A549 (cell line): ENCODE data around the gene CABP2. TPM values are rescaled to one million over a fixed set of nuclear protein-coding genes. Genes with fewer than 3 reads are reported as not detected.

Source experiments
- ATAC-seq, 2 experiments: fragments of 200-7000 bp in 1 of 2; fragments of >200 bp in 1 of 2; cut with Nextera tagmentation in 1 of 2; cut with Tn5 transposase in 1 of 2; 3 replicates each; pipeline versions ENCODE4 v1.8.0 to v1.9.1; 2018 to 2020; ENCODE audit warnings: mild to moderate bottlenecking in 1 of 2, moderate library complexity in 1 of 2
- CTCF ChIA-PET: fragments of 300-600 bp; sonication (Branson Sonifier 250); formaldehyde crosslinking; extraction: SDS; loops from one replicate; lab custom pipeline; 2021; ENCODE audit warnings: antibody characterized with exemption, inconsistent platforms; lab: Yijun Ruan, JAX
- POLR2A ChIA-PET: fragments of 350-600 bp; formaldehyde crosslinking; extraction: SDS; loops from one replicate; lab custom pipeline; 2021; ENCODE audit warnings: antibody characterized with exemption, inconsistent platforms; lab: Yijun Ruan, JAX
- DNase-seq, 2 experiments: peaks; one replicate each; pipeline versions ENCODE4 v3.0.0 to v3.0.0-alpha.2; 2011 to 2016; ENCODE audit warnings: low read depth in 1 of 2, low spot score in 1 of 2
- FAIRE-seq: peaks from 2 replicates; lab custom pipeline; 2011; peaks lifted over from hg19 to GRCh38; lab: Jason Lieb, UNC
- H3K27ac ChIP-seq, 2 experiments: fragments of >200 bp; sonication (Bioruptor Twin); formaldehyde crosslinking; 3 replicates each; pipeline ENCODE4 v1.5.1; 2016 to 2017
- H3K4me1 ChIP-seq: fragments of >200 bp; sonication (Bioruptor Twin); formaldehyde crosslinking; 3 replicates; pipeline ENCODE4 v1.6.1; 2016
- H3K4me2 ChIP-seq: fragments of >200 bp; sonication (Bioruptor Twin); formaldehyde crosslinking; 3 replicates; pipeline ENCODE4 v1.6.1; 2016
- H3K4me3 ChIP-seq: fragments of >200 bp; sonication (Bioruptor Twin); formaldehyde crosslinking; 3 replicates; pipeline ENCODE4 v1.5.1; 2016
- H3K9me3 ChIP-seq: fragments of >200 bp; sonication (Bioruptor Twin); formaldehyde crosslinking; 3 replicates; pipeline ENCODE4 v1.6.1; 2016
- ATOH8 ChIP-seq: fragments of 250-450 bp; sonication (Bioruptor Pico); IDR thresholded peaks from 2 replicates; pipeline ENCODE4 v1.5.0; 2020; ENCODE audit warnings: low read depth, mild to moderate bottlenecking, moderate library complexity
- BCL3 ChIP-seq: fragments of >200 bp; sonication (Bioruptor Twin); formaldehyde crosslinking; IDR thresholded peaks from 3 replicates; pipeline ENCODE4 v1.6.1; 2016
- CBX2 ChIP-seq: fragments of 200-600 bp; sonication (generic); IDR thresholded peaks from 2 replicates; pipeline ENCODE4 v1.6.1; 2016; ENCODE audit warnings: low read depth, mild to moderate bottlenecking, borderline replicate concordance
- CBX8 ChIP-seq: fragments of 200-600 bp; sonication (generic); IDR thresholded peaks from 2 replicates; pipeline ENCODE4 v1.6.1; 2016
- CHD4 ChIP-seq: fragments of 200-600 bp; sonication (generic); IDR thresholded peaks from 2 replicates; pipeline ENCODE4 v1.6.1; 2016; ENCODE audit warnings: antibody characterized with exemption, mild to moderate bottlenecking, borderline replicate concordance
- ESRRA ChIP-seq: fragments of 150-350 bp; IDR thresholded peaks from 2 replicates; pipeline ENCODE4 v1.6.1; 2014; ENCODE audit warnings: mild to moderate bottlenecking, low read length, borderline replicate concordance
- FOXS1 ChIP-seq: fragments of 250-450 bp; sonication (Bioruptor Pico); IDR thresholded peaks from 2 replicates; pipeline ENCODE4 v1.5.0; 2020; ENCODE audit warnings: mild to moderate bottlenecking, moderate library complexity
- GATA3 ChIP-seq: IDR thresholded peaks from 2 replicates; pipeline ENCODE4 v1.6.1; 2012; ENCODE audit warnings: borderline replicate concordance
- HOXB5 ChIP-seq: fragments of 250-450 bp; sonication (Bioruptor Pico); IDR thresholded peaks from 2 replicates; pipeline ENCODE4 v1.5.0; 2020; ENCODE audit warnings: mild to moderate bottlenecking, moderate library complexity
- KDM5A ChIP-seq: fragments of 200-600 bp; sonication (generic); IDR thresholded peaks from 2 replicates; pipeline ENCODE4 v1.6.1; 2016; ENCODE audit warnings: antibody characterized with exemption, mild to moderate bottlenecking
- MAFK ChIP-seq: fragments of 450-650 bp; IDR thresholded peaks from 2 replicates; pipeline ENCODE4 v1.6.1; 2014; ENCODE audit not compliant: partially characterized antibody
- MAZ ChIP-seq: fragments of 150-350 bp; IDR thresholded peaks from 2 replicates; pipeline ENCODE4 v1.6.1; 2014; ENCODE audit warnings: antibody characterized with exemption, low read depth, low read length, borderline replicate concordance
- MYC ChIP-seq: IDR thresholded peaks from 2 replicates; pipeline ENCODE4 v1.6.1; 2012; ENCODE audit warnings: mild to moderate bottlenecking, inconsistent platforms, low read length, improper control_type of control experiment, borderline replicate concordance
- NFE2L2 ChIP-seq: fragments of 150-350 bp; conservative IDR thresholded peaks from 2 replicates; pipeline ENCODE4 v1.6.1; 2014; ENCODE audit warnings: low read length
- NR3C1 ChIP-seq: fragments of >200 bp; sonication (Bioruptor Twin); formaldehyde crosslinking; IDR thresholded peaks from 3 replicates; pipeline ENCODE4 v1.6.1; 2017
- POLR2AphosphoS2 ChIP-seq: conservative IDR thresholded peaks from 2 replicates; pipeline ENCODE4 v1.6.1; 2012; ENCODE audit warnings: low read length, improper control_type of control experiment, inconsistent platforms
- RAD21 ChIP-seq, 2 experiments: fragments of >200 bp in 1 of 2; sonication (Bioruptor Twin) in 1 of 2; formaldehyde crosslinking in 1 of 2; IDR thresholded peaks in 1 of 2; conservative IDR thresholded peaks in 1 of 2; 2 replicates in 1 of 2; 3 replicates in 1 of 2; pipeline ENCODE4 v1.6.1; 2012 to 2018; ENCODE audit warnings: inconsistent platforms in 1 of 2
- RNF2 ChIP-seq: fragments of 200-600 bp; sonication (generic); IDR thresholded peaks from 2 replicates; pipeline ENCODE4 v1.6.1; 2016; ENCODE audit warnings: low read depth, mild to moderate bottlenecking, antibody characterized with exemption, moderate library complexity, borderline replicate concordance
- SMC3 ChIP-seq: fragments of >200 bp; sonication (Bioruptor Twin); formaldehyde crosslinking; IDR thresholded peaks from 3 replicates; pipeline ENCODE4 v1.6.1; 2018; ENCODE audit warnings: inconsistent platforms
- TFCP2L1 ChIP-seq: fragments of 250-450 bp; sonication (Bioruptor Pico); IDR thresholded peaks from 2 replicates; pipeline ENCODE4 v1.5.0; 2021; ENCODE audit warnings: mild to moderate bottlenecking
- ZC3H11A ChIP-seq: fragments of 450-650 bp; IDR thresholded peaks from 2 replicates; pipeline ENCODE4 v1.6.1; 2014; ENCODE audit warnings: antibody characterized with exemption, mild to moderate bottlenecking
- ZNF302 ChIP-seq: fragments of 250-450 bp; sonication (Bioruptor Pico); IDR thresholded peaks from 2 replicates; pipeline ENCODE4 v1.9.0; 2021; ENCODE audit warnings: inconsistent platforms, mild to moderate bottlenecking, moderate library complexity
- WGBS: methylation state at CpG from one replicate; pipeline ENCODE4 v1.1.6; 2017; ENCODE audit errors: missing lambda C conversion rate; 5-methylcytosine and 5-hydroxymethylcytosine counted together
- polyA plus RNA-seq, 4 experiments: library from polyadenylated mRNA; depleted of rRNA in 3 of 4; stranded (reverse); fragments of >200 nt; fragmentation: RNase III in 1 of 4; extraction: RNeasy Plus Mini Kit Qiagen cat#74134 plus additional on column Dnase treatment in 1 of 4; gene quantifications; 2 replicates in 3 of 4; 3 replicates in 1 of 4; pipeline ENCODE4 v1.2.3, GENCODE V29; 2011 to 2017
- TF ChIP-seq, protein P1 (sequence below): fragments of 150-350 bp; IDR thresholded peaks from 2 replicates; pipeline ENCODE4 v1.6.1; 2014; ENCODE audit warnings: low read depth, mild to moderate bottlenecking, low read length
- TF ChIP-seq, protein P2 (sequence below): fragments of 250-450 bp; sonication (Bioruptor Pico); IDR thresholded peaks from 2 replicates; pipeline ENCODE4 v1.5.0; 2021; ENCODE audit warnings: mild to moderate bottlenecking, moderate library complexity, borderline replicate concordance
- TF ChIP-seq, protein P3 (sequence below): IDR thresholded peaks from 2 replicates; pipeline ENCODE4 v1.6.1; 2012; ENCODE audit warnings: low read depth, borderline replicate concordance

CABP2 gene
- polyA plus RNA-seq, 2 of the 4 experiments (the other 2 are of a cell fraction) = not detected

GRCh38 chr11:67495234-67496005 is 27.8 kb downstream of the CABP2 start:
- ATAC-seq (no peak), DNase-seq (no peak), FAIRE-seq (no peak)
- H3K9me3 ChIP-seq = no peaks in the 10 kb centered on the region
- 100% methylated on average over 6 of the region's 16 CpGs for WGBS
- no peak for TF ChIP-seq GATA3
- no peak for TF ChIP-seq NFE2L2
- TF ChIP-seq, protein P1, sequence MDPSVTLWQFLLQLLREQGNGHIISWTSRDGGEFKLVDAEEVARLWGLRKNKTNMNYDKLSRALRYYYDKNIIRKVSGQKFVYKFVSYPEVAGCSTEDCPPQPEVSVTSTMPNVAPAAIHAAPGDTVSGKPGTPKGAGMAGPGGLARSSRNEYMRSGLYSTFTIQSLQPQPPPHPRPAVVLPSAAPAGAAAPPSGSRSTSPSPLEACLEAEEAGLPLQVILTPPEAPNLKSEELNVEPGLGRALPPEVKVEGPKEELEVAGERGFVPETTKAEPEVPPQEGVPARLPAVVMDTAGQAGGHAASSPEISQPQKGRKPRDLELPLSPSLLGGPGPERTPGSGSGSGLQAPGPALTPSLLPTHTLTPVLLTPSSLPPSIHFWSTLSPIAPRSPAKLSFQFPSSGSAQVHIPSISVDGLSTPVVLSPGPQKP = no peak
- no peak for TF ChIP-seq CBX8
- no peak for TF ChIP-seq CHD4
- TF ChIP-seq RNF2 = no peak
- TF ChIP-seq RAD21 (conservative IDR thresholded peaks at IDR 0.05 in 1 of 2, IDR thresholded peaks at IDR 0.05 in 1 of 2) = no peak
- TF ChIP-seq, protein P2, sequence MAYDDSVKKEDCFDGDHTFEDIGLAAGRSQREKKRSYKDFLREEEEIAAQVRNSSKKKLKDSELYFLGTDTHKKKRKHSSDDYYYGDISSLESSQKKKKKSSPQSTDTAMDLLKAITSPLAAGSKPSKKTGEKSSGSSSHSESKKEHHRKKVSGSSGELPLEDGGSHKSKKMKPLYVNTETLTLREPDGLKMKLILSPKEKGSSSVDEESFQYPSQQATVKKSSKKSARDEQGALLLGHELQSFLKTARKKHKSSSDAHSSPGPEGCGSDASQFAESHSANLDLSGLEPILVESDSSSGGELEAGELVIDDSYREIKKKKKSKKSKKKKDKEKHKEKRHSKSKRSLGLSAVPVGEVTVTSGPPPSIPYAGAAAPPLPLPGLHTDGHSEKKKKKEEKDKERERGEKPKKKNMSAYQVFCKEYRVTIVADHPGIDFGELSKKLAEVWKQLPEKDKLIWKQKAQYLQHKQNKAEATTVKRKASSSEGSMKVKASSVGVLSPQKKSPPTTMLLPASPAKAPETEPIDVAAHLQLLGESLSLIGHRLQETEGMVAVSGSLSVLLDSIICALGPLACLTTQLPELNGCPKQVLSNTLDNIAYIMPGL = no peak
- TF ChIP-seq HOXB5 (CRISPR knock-in tag) = no peak
- no peak for TF ChIP-seq ZNF302 (CRISPR knock-in tag)
- TF ChIP-seq MAZ = no peak
- TF ChIP-seq SMC3 = no peak
- no peak for TF ChIP-seq FOXS1 (CRISPR knock-in tag)
- no peak for TF ChIP-seq ZC3H11A
- no peak for TF ChIP-seq NR3C1
- no peak for TF ChIP-seq MYC
- TF ChIP-seq POLR2AphosphoS2 = no peak
- TF ChIP-seq KDM5A = no peak
- TF ChIP-seq BCL3 = no peak
- TF ChIP-seq, protein P3, sequence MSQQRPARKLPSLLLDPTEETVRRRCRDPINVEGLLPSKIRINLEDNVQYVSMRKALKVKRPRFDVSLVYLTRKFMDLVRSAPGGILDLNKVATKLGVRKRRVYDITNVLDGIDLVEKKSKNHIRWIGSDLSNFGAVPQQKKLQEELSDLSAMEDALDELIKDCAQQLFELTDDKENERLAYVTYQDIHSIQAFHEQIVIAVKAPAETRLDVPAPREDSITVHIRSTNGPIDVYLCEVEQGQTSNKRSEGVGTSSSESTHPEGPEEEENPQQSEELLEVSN = no peak
- no peaks in the 10 kb centered on the region for H3K4me1 ChIP-seq
- ChIA-PET CTCF (interaction anchor here (0.9 kb wide), 2 partner anchors 26 to 113 kb away, joined by 3 read pairs; no protein-coding TSS in a partner anchor), POLR2A (no interaction called here)
- H3K4me2 ChIP-seq = no peak overlapping the region
- H3K27ac ChIP-seq = no peak overlapping the region
- H3K4me3 ChIP-seq = no peak overlapping the region

DNA sequence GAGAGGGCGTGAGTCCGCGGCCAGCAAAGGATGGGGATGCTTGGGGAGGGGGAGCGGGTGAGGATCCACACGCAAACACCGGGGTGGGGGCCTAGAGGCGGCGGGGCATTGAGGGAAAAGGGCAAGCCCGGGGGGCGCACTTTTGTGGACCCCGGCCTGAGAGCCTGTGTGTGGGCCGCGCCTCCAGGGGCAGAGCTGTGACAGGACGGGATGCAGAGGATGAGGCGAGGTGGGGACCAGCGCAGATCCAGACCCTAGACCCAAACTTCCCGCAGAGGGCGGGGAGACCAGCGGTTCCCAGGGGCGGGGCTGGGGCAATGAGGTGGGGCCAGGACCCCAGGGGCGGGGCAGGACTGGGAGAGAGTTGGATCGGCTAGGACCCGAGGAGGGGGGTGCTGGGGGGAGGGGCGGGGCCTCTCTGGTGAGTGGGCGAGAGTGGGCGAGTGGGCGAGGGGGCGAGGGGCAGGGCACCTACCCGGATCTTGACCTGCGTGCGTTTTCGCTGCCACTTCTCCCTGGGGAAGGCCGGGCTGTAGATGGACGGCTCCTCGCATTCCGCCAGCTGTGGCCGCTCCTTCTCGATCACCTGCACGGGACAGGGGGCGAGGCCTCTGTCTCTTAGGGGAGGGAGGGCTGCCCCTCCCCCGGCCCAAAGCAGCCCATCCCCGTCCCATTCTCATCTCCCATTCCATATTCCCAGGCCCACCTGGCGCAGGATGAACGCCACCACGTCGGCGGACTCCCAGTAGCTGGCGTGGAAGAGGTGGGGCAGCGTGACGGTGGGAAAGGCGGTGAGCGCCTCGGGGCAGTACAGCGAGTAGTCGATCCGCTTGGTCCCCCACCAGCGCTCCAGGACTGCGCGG is 28.6 kb downstream of the CABP2 start:
- H3K4me2 ChIP-seq = no peak overlapping the region
- no peak for FAIRE-seq
- TF ChIP-seq CBX8 = no peak
- TF ChIP-seq POLR2AphosphoS2 = no peak
- no peak for TF ChIP-seq HOXB5 (CRISPR knock-in tag)
- TF ChIP-seq TFCP2L1 (CRISPR knock-in tag) = no peak
- TF ChIP-seq MAFK = no peak
- no peak for TF ChIP-seq ESRRA
- TF ChIP-seq ATOH8 (CRISPR knock-in tag) = no peak
- no peak for TF ChIP-seq NR3C1
- TF ChIP-seq CBX2 = no peak
- no peak for TF ChIP-seq MYC
- TF ChIP-seq, all 56 proteins: peak for 0
- WGBS = 93% methylated on average over 43 of the region's 59 CpGs
- Histone ChIP-seq H3K4me1 (no peaks in the 10 kb centered on the region), H3K27ac (no peak overlapping the region), H3K9me3 (no peaks in the 10 kb centered on the region), H3K4me3 (no peak overlapping the region)
- ATAC-seq (no peak), DNase-seq (no peak)
- ChIA-PET CTCF (interaction anchor here (0.9 to 1.4 kb wide), 2 partner anchors 25 to 56 kb away, joined by 3 read pairs; no protein-coding TSS in a partner anchor), POLR2A (no interaction called here)
